Nephron progenitor cell (in vitro differentiated cells): ENCODE results near the gene C11orf98.

Experiments
- DNase-seq: peaks from one replicate; pipeline ENCODE4 v3.0.0; 2021
- H3K27ac Mint-ChIP-seq: 2 replicates; pipeline ENCODE4 v1.8.0; 2021; ENCODE audit warnings: mild to moderate bottlenecking, moderate library complexity, mixed read lengths
- H3K27me3 Mint-ChIP-seq: 2 replicates; pipeline ENCODE4 v1.8.0; 2021; ENCODE audit warnings: mild to moderate bottlenecking, low read depth, mixed read lengths; ENCODE audit not compliant: poor library complexity
- H3K36me3 Mint-ChIP-seq: 2 replicates; pipeline ENCODE4 v1.8.0; 2021; ENCODE audit warnings: low read depth, mixed read lengths
- H3K4me1 Mint-ChIP-seq: 2 replicates; pipeline ENCODE4 v1.8.0; 2021; ENCODE audit warnings: mixed read lengths
- H3K4me3 Mint-ChIP-seq: 2 replicates; pipeline ENCODE4 v1.8.0; 2021; ENCODE audit warnings: mild to moderate bottlenecking, moderate library complexity, mixed read lengths
- H3K9me3 Mint-ChIP-seq: 2 replicates; pipeline ENCODE4 v1.8.0; 2021; ENCODE audit warnings: mild to moderate bottlenecking, moderate library complexity, mixed read lengths
- TF ChIP-seq, protein P1 (sequence below): fragments of 200-600 bp; sonication (generic); IDR thresholded peaks from 2 replicates; pipeline ENCODE4 v1.5.0; 2021; ENCODE audit warnings: antibody characterized with exemption

Gene C11orf98

GRCh38 chr11:62646825-62647608 is 18.0 kb downstream of the C11orf98 start:
- no peaks in the 10 kb centered on the region for H3K9me3 Mint-ChIP-seq
- H3K27ac Mint-ChIP-seq: peak overlapping the region; percentile 99
- H3K36me3 Mint-ChIP-seq: peaks cover 20% of the 10 kb centered on the region
- peak overlapping the region; percentile 99 for H3K4me3 Mint-ChIP-seq
- no peak for DNase-seq
- H3K4me1 Mint-ChIP-seq: peaks cover 29% of the 10 kb centered on the region
- TF ChIP-seq, protein P1, sequence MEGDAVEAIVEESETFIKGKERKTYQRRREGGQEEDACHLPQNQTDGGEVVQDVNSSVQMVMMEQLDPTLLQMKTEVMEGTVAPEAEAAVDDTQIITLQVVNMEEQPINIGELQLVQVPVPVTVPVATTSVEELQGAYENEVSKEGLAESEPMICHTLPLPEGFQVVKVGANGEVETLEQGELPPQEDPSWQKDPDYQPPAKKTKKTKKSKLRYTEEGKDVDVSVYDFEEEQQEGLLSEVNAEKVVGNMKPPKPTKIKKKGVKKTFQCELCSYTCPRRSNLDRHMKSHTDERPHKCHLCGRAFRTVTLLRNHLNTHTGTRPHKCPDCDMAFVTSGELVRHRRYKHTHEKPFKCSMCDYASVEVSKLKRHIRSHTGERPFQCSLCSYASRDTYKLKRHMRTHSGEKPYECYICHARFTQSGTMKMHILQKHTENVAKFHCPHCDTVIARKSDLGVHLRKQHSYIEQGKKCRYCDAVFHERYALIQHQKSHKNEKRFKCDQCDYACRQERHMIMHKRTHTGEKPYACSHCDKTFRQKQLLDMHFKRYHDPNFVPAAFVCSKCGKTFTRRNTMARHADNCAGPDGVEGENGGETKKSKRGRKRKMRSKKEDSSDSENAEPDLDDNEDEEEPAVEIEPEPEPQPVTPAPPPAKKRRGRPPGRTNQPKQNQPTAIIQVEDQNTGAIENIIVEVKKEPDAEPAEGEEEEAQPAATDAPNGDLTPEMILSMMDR: no peak
- peaks cover 4% of the 10 kb centered on the region for H3K27me3 Mint-ChIP-seq

DNA sequence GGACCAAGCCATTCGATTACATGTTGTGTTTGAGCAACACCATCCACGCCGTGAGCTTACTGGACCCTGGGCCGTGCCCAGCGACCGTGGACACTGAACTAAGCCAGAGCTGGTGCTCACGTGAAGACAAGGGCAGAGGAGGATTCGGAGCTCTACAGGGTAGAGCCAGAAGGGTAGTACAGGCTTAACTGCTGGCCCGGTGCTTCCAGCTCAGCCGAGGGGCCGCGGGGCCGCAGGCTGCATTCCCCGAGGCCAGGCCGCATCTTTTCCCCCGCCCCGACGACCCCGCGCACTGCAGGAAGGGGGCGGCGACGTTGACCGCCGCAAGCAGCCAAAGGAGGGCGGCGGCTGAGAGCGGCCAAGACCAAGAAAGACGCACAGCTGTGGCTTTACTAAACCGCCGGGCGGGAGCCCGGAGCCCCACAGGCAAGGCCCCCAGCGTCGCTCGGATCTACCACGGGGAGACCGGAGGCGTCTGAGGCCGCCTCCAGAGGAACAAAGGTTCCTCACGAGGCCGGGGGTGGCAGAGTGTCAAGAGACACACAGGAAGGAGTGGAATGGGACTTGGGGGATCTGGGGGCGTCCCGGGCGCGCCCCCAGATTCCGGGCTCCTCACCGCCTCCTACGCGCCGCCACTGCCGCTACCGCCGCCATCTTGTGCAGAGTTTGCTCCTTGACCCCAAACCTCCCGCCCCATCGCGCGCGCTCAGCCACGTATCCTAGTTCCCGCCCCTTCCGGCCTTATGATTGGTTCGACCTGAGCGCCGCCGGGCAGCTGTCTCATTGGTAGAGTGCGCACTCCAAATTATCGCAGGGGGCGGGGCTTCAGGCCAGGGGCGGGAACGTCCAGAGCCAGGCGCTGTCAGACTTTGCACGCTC is 18.8 kb downstream of the C11orf98 start, which contains the start of gene GANAB:
TSS of gene GANAB (minus strand) at position 668 of the 879 bp plus-strand sequence. CDS start at position 654, 14 bp downstream.
- Mint-ChIP-seq H3K27ac (peak within 1 kb of the TSS; percentile 99), H3K9me3 (no peaks in the 10 kb centered on the region), H3K4me1 (peaks cover 25% of the 10 kb centered on the region), H3K27me3 (peaks cover 6% of the 10 kb centered on the region), H3K4me3 (peak within 1 kb of the TSS; percentile 99), H3K36me3 (peaks cover 24% of the 10 kb centered on the region)
- TF ChIP-seq, protein P1: no peak
- peak; percentile 99 for DNase-seq

DNA sequence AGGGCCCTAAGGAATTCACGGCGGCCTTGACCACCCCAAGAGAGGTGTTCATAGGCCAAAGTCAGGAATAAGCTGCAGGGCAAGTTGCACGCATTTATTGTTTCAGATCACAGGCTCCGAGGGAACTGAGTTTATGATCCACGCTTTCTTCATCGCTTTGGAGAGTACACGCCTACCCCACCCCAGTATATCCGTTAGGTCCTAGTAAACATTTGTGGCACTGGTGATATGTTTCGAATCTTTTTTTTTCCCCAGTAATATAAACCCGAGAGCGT is 19.4 kb downstream of the C11orf98 start:
- H3K27ac Mint-ChIP-seq: peak overlapping the region; percentile 99
- H3K4me1 Mint-ChIP-seq: peaks cover 29% of the 10 kb centered on the region
- H3K27me3 Mint-ChIP-seq: peaks cover 6% of the 10 kb centered on the region
- no peak for DNase-seq
- H3K4me3 Mint-ChIP-seq: peak overlapping the region; percentile 99
- TF ChIP-seq, protein P1: no peak
- no peaks in the 10 kb centered on the region for H3K9me3 Mint-ChIP-seq
- H3K36me3 Mint-ChIP-seq: peaks cover 29% of the 10 kb centered on the region

DNA sequence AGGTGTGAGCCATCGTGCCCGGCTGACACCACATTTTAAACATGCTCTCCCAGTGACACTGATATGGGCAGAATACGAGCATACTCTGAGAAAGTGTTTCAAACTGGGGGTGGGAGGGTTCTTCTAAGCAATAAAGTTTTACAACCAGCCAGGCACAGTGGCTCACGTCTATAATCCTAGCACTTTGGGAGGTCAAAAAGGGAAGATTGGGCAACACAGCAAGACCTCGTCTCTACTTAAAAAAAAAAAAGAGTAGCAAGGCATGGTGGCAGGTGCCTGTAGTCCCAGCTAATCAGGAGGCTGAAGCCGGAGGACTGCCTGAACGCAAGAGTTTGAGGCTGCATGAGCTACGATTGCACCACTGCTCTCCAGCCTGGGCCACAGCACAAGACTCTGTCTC is 20.8 kb downstream of the C11orf98 start:
- peaks cover 35% of the 10 kb centered on the region for H3K4me1 Mint-ChIP-seq
- peaks cover 6% of the 10 kb centered on the region for H3K27me3 Mint-ChIP-seq
- no peaks in the 10 kb centered on the region for H3K9me3 Mint-ChIP-seq
- H3K36me3 Mint-ChIP-seq: peaks cover 32% of the 10 kb centered on the region
- H3K27ac Mint-ChIP-seq: peak overlapping the region; percentile 39
- TF ChIP-seq, protein P1: no peak
- DNase-seq: no peak
- H3K4me3 Mint-ChIP-seq: peak overlapping the region; percentile 68

DNA sequence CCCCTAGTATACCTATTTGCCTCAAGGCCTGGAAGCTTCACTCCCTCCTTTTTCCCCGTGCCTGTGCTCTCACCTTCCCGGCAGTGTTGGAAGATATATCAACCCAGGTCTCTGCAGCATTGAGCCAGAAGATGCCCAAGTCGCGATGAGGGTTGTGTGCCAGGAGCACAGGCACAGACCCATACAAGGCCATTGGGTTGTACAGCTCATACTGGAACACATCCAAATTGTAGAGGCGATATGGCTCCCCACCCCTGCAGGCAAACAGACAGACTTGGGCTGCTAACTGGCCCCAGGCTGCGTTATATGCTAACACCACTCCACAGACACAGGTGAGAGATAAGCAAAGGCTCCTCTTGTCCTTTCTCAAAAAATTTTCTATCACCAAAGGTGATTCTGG is 32.5 kb downstream of the C11orf98 start:
- Mint-ChIP-seq H3K27me3 (peaks cover 4% of the 10 kb centered on the region), H3K27ac (peak overlapping the region; percentile 55), H3K36me3 (peaks cover 81% of the 10 kb centered on the region), H3K9me3 (no peaks in the 10 kb centered on the region), H3K4me1 (no peaks in the 10 kb centered on the region), H3K4me3 (no peak overlapping the region)
- TF ChIP-seq, protein P1: no peak
- no peak for DNase-seq
